Osteoblast (primary cell): ENCODE measurements around the gene DCXR. TPM values are rescaled to one million over a fixed set of nuclear protein-coding genes. Genes with fewer than 3 reads are reported as not detected.
A peak's percentile ranks its signal among the peaks of the same experiment; 100 is the strongest.

ENCODE experiments used
- DNase-seq: peaks from one replicate; pipeline ENCODE4 v3.0.0; 2011; ENCODE audit warnings: low spot score, mixed read lengths; ENCODE audit not compliant: insufficient read length; ENCODE audit errors: missing footprints
- H2AFZ ChIP-seq: 2 replicates; pipeline ENCODE4 v1.6.0; 2011; ENCODE audit warnings: mild to moderate bottlenecking, low read length
- H3K27ac ChIP-seq: 2 replicates; pipeline ENCODE4 v1.5.1; 2011; ENCODE audit warnings: mild to moderate bottlenecking, low read depth, low read length, moderate library complexity
- H3K27me3 ChIP-seq: 2 replicates; pipeline ENCODE4 v1.6.0; 2012; ENCODE audit warnings: mild to moderate bottlenecking, control low read depth, inconsistent platforms, low read length, moderate library complexity; ENCODE audit not compliant: insufficient read depth
- H3K36me3 ChIP-seq: 2 replicates; pipeline ENCODE4 v1.5.1; 2011; ENCODE audit warnings: mild to moderate bottlenecking, low read length, control low read depth, moderate library complexity; ENCODE audit not compliant: insufficient read depth
- H3K4me1 ChIP-seq: 2 replicates; pipeline ENCODE4 v1.5.1; 2011; ENCODE audit warnings: mild to moderate bottlenecking, low read length, control low read depth, moderate library complexity; ENCODE audit not compliant: insufficient read depth
- H3K4me2 ChIP-seq: 2 replicates; pipeline ENCODE4 v1.6.0; 2011; ENCODE audit warnings: mild to moderate bottlenecking, low read length; ENCODE audit not compliant: insufficient read depth
- H3K4me3 ChIP-seq: fragments of 200-600 bp; sonication (generic); 3 replicates; pipeline ENCODE4 v1.5.1; 2012; ENCODE audit warnings: mild to moderate bottlenecking, low read length, inconsistent platforms; ENCODE audit not compliant: insufficient read depth
- H3K79me2 ChIP-seq: 2 replicates; pipeline ENCODE4 v1.6.0; 2012; ENCODE audit warnings: mild to moderate bottlenecking, low read length, control low read depth, inconsistent platforms; ENCODE audit not compliant: insufficient read depth
- H3K9me3 ChIP-seq: 2 replicates; pipeline ENCODE4 v1.5.1; 2011; ENCODE audit warnings: low read depth, low read length, control low read depth
- H4K20me1 ChIP-seq: 2 replicates; pipeline ENCODE4 v1.6.0; 2012; ENCODE audit warnings: mild to moderate bottlenecking, low read length, control low read depth; ENCODE audit not compliant: insufficient read depth
- CTCF ChIP-seq: IDR thresholded peaks from 2 replicates; pipeline ENCODE4 v1.5.1; 2011; ENCODE audit warnings: mild to moderate bottlenecking, low read depth, low read length, moderate library complexity; ENCODE audit errors: extremely low read depth
- total RNA-seq: library from RNA; depleted of rRNA; stranded (reverse); fragments of >200 nt; gene quantifications from 2 replicates; pipeline ENCODE4 v1.2.3, GENCODE V29; 2012

The DCXR gene
- total RNA-seq, 1 donor = 31.8 TPM

- H3K27ac ChIP-seq = no peak overlapping the region
- peaks cover 7% of the 10 kb centered on the region for H4K20me1 ChIP-seq
- DNase-seq = peak; percentile 62
- peak overlapping the region; percentile 88 for H3K4me3 ChIP-seq
- H2AFZ ChIP-seq = no peak overlapping the region
- H3K79me2 ChIP-seq = peaks cover 32% of the 10 kb centered on the region
- peaks cover 17% of the 10 kb centered on the region for H3K4me1 ChIP-seq
- H3K36me3 ChIP-seq = peaks cover 41% of the 10 kb centered on the region
- no peak for TF ChIP-seq CTCF
- no peaks in the 10 kb centered on the region for H3K27me3 ChIP-seq
- no peaks in the 10 kb centered on the region for H3K9me3 ChIP-seq
- peak overlapping the region; percentile 95 for H3K4me2 ChIP-seq
Observed at GRCh38 chr17:82063424-82064415, 26.2 kb upstream of the DCXR start.

GRCh38 chr17:82062984-82063368, 25.5 kb upstream of the DCXR start:
- Histone ChIP-seq H4K20me1 (peaks cover 7% of the 10 kb centered on the region), H3K4me2 (no peak overlapping the region), H3K79me2 (peaks cover 32% of the 10 kb centered on the region), H3K4me3 (no peak overlapping the region), H3K27ac (no peak overlapping the region), H3K36me3 (peaks cover 42% of the 10 kb centered on the region), H3K9me3 (no peaks in the 10 kb centered on the region), H2AFZ (no peak overlapping the region), H3K27me3 (no peaks in the 10 kb centered on the region), H3K4me1 (peaks cover 17% of the 10 kb centered on the region)
- DNase-seq = peak; percentile 73
- no peak for TF ChIP-seq CTCF

GRCh38 chr17:82062076-82062983, 24.8 kb upstream of the DCXR start:
- no peak overlapping the region for H3K4me2 ChIP-seq
- H2AFZ ChIP-seq = no peak overlapping the region
- H3K9me3 ChIP-seq = no peaks in the 10 kb centered on the region
- peaks cover 7% of the 10 kb centered on the region for H4K20me1 ChIP-seq
- H3K4me3 ChIP-seq = no peak overlapping the region
- peak; percentile 83 for DNase-seq
- H3K4me1 ChIP-seq = peaks cover 17% of the 10 kb centered on the region
- no peak overlapping the region for H3K27ac ChIP-seq
- no peaks in the 10 kb centered on the region for H3K27me3 ChIP-seq
- H3K79me2 ChIP-seq = peaks cover 32% of the 10 kb centered on the region
- no peak for TF ChIP-seq CTCF
- peaks cover 42% of the 10 kb centered on the region for H3K36me3 ChIP-seq
